Fibroblast of skin of scalp (primary cell): Measurements from ENCODE around the gene CFP. TPM values are rescaled to one million over a fixed set of nuclear protein-coding genes. Genes with fewer than 3 reads are reported as not detected.
"Not testable (repeated sequence)": the region's sequence is repeated elsewhere in the genome, so short reads cannot be mapped to it uniquely, and the experiment has no call there.

ENCODE experiments used
- DNase-seq: peaks from one replicate; pipeline ENCODE4 v3.0.0-alpha.2; 2013
- polyA plus RNA-seq, 2 experiments: library from polyadenylated mRNA; unstranded; fragments of 120-200 nt; gene quantifications; one replicate each; pipeline ENCODE4 v1.2.1, GENCODE V29; 2013; ENCODE audit not compliant: insufficient read length in 2 of 2

Gene CFP
- polyA plus RNA-seq (2013, experiment 1 of 2; ENCODE audit: insufficient read length): 0.19 TPM
- 0.42 TPM for polyA plus RNA-seq (2013, experiment 2 of 2; ENCODE audit: insufficient read length)

DNA sequence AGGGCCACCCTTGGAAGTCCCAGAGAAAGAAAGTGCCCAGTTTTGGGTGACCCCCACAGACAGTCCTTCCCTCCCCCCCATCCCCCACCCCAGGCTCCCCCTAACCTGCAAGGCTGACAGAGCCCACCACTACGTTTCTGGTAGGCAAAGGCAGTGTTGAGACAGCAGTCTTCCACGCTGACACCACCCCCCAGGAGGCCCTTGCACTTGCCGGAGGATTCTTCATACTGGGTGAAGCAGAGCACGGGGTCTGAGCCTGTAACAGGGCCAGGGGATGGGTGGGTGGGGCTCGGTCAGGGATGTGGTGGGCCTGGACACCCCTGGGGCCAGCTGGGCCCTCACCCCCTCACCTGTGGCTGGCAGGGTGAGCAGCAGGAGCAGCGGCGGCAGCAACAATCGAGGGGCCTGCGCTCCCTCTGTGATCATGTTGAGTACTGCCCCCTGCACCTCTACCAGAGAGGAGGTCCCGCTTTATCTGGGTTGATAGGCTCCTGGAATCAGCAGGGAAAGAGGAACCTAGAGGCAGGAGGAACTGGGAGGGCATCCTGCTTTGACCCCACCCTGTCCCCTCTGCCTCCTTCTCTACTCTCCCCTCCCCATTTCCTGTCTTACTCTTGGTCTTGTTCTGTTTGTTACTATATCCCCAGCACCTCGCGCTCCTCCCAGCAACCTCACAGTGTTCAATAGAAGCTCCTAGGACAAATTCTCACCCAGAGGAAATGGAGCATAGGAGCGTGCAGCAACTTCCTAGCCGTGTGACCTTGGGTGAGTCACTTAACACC is at the start of gene CFP:
Gene CFP (minus strand): TSS at position 512 of the 782 bp plus-strand sequence. CDS start 86 bp downstream, at position 426.
- no peak for DNase-seq

DNA sequence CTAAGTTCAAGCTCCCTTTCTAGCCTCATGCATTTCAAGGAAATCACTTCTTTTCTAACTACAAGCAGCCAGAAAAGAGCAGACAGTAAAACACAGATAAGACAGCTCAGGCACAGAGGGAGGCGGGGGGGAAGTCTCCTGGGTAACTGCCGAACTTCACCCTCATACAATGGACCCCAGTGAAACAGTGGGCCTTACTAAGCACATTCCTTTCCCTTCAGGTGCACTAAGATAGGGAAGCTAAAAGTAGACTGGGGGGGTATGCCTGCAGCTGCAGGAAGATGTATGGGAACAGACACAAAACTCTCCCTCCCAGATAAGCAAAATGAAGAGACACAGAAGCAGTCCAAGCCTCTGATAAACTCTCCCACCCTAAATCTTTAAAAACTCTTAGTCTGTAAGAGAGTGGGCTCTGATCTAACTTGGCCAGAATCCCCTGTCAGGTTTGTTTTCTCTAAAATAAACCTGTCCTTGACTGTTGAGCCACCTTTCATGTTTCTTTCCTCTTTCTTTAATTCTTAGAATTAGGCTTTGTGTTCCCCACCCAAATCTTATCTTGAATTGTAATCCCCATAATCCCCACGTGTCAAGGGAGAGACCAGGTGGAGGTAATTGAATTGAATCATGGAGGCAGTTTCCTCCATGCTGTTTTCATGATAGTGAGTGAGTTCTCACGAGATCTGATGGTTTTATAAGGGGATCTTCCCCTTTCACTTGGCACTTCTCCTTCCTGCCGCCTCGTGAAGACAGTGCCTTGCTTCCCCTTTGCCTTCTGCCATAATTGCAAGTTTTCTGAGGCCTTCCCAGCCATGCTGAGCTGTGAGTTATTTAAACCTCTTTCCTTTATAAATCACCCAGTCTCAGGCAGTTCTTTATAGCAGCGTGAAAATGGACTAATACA is 46.5 kb upstream of the CFP start:
- DNase-seq: not testable (repeated sequence)

DNA sequence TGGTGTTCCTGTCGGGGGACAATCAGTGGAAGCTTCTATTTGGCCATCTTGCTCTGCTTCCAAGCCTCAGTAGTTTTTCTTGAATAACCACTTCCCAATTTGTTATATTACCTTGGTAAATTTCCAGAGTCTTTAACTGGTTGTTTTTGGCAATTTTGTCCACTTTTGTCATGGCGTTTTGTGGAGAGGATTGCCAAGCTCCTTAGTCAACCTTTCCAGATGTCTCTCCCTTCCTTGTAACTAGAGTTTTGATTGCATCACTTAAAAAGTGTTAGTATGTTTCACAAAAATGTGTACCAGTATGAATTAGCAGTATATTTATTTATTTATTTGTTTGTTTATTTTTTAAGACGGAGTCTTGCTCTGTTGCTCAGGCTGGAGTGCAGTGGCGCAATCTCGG is 45.0 kb upstream of the CFP start:
- DNase-seq: no peak

DNA sequence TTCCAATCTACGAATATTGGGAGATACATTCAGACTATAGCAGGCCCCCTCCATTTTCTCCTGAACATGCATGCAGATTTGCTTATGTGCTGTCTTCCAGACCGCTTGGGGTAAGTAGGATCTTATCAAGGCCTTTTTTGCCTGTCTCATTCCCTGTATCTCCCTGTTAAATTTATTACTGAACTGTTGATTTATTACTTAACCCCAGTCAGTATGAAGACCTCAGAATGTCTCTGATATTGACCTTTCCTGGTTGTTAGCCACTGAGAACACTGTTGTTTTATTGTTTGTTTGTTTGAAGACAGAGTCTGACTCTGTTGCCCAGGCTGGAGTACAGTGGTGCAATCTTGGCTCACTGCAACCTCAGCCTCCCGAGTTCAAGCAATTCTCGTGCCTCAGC is 36.1 kb upstream of the CFP start:
- DNase-seq: not testable (repeated sequence)

DNA sequence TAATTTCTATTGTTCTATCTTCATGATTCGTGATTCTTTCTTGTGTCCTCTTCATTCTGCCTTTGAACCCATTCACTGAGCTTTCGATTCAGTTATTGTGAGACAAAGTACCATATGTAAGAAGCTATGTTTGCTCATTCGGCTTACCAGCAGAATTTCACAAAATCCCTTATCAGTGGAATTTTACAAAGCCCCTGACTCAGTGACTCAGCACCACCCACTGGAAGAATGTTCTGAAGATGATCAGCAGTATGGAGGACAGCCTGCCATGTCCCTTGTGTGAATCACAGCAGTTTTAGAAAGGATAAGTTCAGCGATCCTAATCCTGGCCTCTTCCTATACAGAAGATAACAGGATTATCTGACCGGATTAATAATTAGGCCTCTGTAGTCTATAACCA is 35.0 kb upstream of the CFP start:
- DNase-seq: no peak

DNA sequence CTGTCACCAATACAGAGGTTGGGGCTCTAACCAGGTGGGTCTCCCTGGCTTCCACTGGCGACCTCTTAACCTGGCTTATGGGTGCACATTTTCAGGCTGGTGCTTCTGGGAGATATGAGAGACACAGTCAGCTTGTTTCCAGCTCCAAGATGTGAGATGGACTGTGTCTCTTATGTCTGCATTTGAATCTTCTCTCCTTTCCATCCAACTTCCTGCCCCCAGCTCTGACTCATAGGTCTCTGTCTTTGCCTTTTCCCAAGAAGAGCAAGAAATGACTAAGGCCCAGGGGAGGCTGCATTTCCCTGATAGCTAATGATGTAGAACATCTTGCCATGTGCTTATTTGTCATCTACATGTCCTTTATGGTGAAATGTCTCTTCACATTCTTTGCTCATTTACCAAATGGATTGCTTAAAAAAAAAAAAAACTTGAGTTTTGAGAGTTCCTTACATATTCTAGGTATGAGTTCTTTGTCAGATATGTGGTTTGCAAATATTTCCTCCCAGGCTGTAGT is 32.5 kb upstream of the CFP start:
- peak; percentile 96 for DNase-seq

DNA sequence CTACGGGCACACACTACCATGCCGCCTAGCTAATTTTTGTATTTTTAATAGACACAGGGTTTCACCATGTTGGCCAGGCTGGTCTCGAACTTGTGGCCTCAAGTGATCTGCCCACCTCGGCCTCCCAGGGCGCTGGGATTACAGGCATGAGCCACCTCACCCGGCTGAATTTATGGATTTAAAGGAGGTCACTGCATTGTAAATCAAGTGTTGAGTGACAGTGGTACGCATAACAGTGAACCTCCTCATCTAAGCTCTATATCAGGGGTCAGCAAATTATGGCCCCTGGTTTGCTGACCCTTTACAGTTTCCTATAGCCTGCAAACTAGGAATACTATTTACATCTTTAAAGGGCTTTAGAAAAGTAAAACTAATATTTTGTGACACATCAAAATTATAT is 31.8 kb upstream of the CFP start:
- DNase-seq: no peak

DNA sequence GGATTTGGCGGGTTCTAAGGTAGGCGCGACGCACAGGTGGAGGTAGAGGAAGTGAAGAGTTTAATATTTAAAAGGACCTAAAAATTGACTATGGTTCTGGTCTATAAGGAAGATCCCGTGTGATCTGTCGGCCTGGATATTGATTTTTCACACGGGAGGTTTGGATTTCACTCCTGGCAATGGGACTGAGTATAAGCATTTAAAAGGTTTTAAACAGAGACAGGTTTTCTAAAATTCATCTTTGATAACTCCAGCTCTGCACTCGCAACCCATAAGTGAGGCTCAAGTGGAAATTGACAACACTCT is 29.6 kb upstream of the CFP start:
- no peak for DNase-seq

DNA sequence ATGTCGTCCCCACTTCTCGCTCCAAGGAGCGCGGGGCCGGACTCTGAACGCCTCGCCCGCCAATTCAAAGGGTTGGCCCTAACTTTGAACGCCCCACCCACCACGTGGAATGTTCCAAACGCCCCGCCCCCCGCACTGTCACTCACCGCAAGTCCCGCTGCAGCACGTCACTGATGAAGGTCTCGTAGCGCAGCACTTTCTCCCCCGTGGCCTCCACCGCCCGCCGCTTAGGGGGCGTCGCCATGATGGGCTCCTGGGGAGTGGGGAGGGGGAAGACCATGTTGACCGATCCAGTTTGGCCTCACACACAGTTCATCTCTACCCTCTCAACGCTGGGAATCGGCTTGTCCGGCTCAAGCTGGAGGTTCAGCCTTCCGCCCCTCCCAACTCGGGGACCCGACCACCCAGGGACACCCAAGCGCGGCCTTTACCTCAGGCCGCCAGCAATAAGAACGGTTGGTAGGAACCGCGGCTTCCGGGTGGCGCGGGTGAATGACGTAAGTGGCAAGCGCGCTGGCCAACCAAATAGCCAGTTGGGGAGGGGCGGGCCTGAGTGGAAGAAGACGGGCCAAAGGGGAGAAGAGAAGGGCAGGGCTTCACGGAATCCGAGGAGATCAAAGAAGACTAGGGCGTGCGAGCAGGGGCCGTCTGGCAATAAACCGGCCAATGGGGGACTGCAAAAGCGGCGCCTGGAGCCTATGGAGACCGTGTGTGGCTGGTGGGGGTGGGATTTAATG is 29.1 kb upstream of the CFP start, which contains the start of gene UXT:
Gene UXT (minus strand): TSS at position 497 of the 737 bp plus-strand sequence. CDS start 253 bp downstream, at position 244.
- peak; percentile 98 for DNase-seq

DNA sequence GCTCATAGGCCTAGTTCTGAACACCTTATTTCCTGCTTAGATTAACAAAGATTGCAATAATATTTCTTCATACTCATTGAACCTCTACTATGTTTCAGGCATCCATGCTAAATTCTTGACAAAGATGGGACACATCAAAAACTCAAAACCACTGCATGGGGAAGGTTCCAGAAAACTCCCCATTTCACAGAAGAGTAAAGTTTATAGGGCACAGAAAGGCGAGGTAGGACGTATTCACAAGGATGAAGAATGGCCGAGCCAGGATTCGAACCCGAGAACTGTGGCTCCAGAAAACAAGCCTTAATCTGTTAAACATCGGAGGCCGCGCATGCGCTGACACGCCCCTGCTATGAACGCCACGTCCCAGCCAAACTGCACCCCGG is 28.6 kb upstream of the CFP start:
- no peak for DNase-seq

DNA sequence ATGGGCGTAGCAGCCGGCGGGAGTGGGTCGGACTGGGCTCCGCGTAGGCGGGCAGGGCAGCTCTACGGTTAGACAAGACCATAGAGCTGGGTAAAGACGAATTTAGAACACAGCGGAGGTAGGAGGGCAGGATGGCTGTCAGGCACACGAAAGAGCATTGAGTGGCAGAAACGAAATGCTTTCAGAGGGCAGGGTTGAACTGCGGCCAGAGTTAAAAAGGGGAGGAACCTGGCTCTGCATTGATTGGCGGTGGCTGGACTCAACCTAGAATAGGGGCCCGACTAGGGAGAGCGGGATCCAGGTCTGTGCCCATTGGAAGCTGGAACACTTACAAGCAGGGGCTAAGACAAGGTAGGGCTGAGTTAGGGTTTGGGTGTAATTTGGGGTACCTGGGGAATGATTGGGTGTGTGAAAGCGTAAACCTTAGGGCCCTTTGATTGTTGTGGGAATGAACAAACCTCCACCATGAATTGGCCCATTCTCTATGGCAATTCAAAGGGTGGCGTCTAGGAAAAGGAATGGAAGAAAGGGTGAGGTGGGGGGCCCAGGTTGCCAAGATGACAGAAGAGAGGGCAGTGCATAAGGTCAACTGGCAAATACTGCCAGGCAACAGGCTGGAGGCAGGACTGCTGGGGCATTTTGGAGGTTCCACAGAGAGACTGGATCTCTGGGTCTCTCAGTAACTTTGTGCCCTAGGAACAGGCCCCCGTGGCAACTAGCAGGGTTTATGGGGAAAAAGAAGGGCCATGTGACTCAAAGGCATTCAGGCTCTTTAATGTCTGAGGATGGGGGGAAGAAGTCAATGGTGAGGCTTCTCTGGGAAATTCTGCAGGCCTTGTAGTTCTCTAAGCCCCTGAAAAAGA is 21.5 kb upstream of the CFP start:
- DNase-seq: no peak

DNA sequence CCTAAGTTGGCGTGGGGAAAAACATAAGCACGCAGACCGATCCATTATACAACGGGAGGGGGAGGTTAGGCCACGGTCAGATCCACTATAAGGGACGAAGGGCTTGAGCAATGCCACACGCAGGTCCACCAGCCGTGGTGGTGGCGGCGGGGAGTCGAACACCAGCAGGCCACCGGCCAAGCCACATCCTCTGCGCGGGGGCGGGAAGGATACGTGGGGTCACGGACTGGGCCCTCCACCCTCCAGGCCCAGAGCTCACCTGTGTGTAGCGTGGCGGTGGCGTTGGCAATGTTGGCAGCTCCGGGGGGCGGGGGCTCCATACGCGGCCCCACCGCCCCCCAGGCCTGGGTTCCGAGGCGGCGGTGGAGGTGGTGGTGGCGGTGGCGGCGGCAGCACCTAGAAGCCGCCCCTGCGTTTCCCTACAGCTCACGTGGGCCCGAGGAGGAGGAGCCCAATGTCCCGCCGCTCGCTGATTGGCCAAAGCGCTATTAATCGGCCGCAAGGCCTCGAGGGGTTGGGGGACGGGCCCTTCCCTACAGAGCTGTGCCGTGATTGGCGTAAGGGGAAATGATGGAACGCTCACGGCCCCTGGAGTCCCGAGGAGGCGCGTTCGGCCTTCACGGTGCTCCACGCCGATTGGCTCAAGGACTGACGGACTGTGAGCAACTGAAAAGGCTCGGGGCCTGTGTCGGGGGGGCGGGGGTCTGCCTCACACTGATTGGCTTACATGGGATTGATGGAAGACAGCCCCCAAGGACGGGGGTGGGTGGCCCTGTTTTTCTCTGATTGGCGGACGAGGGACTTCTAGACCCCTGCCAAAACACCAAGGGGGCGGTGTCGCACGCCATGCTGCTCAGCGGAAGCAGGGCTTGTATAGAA is 20.7 kb upstream of the CFP start, which contains the start of gene ELK1:
Gene ELK1 (minus strand): TSS at position 400 of the 879 bp plus-strand sequence. CDS start 9,122 bp downstream, outside the sequence.
- DNase-seq: peak; percentile 99

DNA sequence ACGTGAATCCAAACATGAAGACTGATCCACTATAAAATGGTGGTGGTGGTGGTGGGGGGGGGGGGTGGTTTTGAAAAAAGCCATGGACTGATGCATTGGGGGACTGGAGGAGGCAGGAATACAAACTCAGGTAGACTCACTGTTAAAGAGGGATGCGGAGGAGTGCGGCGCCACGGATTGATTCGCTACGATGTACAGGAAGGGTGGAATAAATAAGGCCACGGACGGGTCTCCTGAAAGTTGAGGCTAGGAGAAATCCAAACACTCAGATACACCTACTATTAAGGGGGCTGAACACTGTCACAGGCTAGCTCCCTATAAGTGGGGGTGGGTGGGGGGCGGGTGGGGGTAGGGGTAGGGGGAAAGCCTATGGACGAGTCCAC is 20.0 kb upstream of the CFP start:
- DNase-seq: no peak

DNA sequence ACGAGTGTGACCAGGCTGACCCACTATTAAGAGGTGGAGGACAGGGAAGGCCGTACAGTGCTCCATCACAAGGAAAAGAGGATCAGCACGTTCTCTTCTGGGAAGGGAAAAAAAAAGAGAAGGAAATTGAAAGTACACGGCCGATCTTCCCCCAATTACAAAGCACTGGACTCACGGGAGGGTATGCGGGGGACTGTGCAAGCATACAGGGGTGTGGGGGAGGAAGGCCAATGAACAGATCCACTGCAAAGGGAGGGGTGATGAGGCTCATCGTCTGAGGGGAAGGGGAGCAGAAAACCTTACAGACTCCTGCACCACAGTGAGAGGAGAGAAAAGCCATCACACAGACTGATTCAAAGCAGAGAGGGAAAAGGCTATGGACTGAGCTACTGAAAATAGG is 19.5 kb upstream of the CFP start:
- DNase-seq: no peak

DNA sequence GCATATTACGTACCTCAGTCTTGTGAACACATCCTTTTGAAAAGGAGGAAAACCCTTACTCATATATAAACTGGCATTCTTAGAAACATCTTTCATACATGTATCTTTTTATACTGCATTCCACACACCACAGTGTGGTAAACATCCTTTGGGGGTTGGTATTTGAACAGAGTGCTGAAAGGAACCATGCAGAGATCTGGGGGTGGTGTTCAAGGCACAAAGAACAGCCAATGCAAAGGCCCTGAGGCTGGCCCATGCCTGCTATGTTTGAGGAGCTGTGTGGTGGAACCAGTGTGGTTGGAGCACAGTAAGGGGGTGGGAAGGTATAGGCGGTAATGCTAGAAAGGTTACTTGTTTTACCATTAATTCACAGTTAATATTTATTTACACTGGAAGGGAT is 18.6 kb upstream of the CFP start:
- DNase-seq: peak; percentile 35

DNA sequence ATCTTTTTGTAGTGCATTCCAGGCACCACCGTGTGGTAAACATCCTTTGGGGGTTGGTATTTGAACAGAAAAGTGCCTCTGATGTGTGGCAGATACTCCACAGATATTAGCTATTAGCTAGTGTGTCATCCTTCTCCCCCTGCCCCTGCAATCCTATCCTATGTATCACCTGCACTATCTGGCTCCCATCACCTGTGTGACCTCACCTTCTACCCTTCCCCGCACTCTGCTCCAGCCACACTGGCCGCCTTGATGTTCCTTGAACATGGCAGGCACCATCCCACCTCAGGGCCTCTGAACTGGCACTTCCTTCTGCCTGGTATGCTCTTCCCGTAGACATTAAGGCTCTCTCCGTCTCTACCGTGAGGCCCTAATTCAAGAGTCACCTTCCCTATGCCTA is 16.9 kb upstream of the CFP start:
- no peak for DNase-seq

DNA sequence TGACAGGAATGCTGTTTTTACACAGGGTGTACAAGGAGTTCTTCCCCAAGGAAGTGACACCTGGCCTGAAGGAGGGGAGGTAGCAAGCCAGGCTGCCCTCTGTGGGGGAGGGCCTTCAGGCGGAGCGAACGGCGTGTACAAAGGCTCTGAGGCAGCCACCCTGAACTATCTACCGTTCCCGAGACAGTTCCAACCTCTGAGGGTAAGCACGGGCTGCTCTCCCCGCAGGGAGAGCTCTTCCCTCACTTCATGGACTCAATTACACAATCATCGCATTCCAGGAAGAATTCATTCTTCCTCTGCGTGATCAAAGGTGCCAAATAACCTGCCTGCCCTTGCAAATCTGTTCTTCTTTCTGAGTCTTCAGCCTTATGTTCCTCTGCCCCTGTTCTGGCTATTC is 15.8 kb upstream of the CFP start:
- DNase-seq: no peak

DNA sequence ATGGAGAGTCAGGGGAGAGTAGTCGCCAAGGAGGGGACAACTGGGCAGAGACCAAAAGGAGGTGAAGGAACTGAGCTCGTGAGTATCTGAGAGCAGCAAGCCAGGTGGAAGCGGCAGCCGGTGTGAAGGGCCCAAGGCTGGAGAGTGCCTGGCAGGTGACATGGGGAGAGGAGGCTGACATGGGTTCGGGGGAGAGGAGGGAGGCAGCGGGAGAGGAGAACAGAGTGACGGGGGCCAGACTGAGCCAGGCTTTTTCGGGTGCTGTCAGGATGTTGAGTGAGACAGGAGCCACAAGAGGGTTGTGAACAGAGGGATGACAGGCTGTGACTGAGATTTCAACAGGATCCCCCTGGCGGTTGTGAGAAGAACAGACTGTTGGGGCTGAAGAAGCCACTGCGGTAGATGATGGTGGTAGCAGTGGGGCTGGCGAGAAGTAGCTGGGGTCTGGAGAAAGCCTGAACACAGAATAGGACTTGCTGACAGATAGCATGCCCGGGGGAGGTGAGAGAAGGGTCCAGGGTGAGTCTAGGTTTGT is 14.9 kb upstream of the CFP start:
- DNase-seq: peak; percentile 49

DNA sequence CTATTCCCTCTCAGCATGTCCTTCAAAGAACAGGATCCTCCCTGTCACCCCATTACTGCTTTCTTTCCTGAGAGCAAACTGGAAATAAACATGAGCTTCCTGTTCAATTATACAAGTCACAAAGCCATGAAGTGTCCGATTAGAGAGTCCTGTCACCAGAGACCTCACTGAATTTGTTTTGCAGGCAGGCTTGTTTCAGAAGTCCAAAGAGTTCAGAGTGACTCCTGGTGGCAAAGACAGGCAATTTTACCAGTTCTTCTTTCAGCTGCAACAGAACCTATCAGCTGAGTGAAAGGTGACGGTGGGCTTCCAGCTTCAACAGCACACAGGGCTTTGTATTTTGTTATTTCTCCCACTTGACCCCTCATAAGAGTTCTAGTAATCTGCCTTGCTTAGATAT is 14.2 kb upstream of the CFP start:
- DNase-seq: peak; percentile 27

DNA sequence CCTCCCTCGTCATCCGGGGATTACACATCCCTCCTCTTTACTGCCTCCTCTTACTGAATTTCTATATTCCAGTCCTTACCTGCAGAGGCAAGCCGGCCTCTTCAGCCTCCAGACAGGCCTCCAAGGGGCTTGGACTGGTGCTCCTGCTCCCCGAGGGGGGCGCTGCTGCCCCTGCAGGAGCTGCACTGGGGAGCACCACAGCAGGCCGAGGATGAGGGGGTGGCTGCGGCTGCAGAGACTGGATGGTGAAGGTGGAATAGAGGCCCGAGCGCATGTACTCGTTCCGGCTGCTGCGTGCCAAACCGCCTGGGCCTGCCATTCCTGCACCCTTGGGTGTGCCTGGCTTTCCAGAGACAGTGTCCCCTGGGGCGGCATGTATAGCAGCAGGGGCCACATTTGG is 9.1 kb upstream of the CFP start:
- no peak for DNase-seq
